Suprapubic skin (tissue), 3 donors: Measurements from ENCODE around the gene CDKN2B-AS1.

ENCODE experiments used
- POLR2AphosphoS5 ChIP-seq, 3 donors: sonication (generic); formaldehyde crosslinking; IDR thresholded peaks; one replicate each; pipeline ENCODE4 v1.6.1; 2017; ENCODE audit warnings: antibody characterized with exemption in 3 of 3
- TF ChIP-seq, protein P1 (sequence below), 2 donors: fragments of 200-600 bp in 1 of 2; fragments of 450-650 bp in 1 of 2; sonication (generic) in 1 of 2; IDR thresholded peaks; one replicate each; pipeline ENCODE4 v1.5.1; 2016 to 2019; ENCODE audit warnings: antibody characterized with exemption in 2 of 2, mild to moderate bottlenecking in 1 of 2, moderate library complexity in 1 of 2

DNA sequence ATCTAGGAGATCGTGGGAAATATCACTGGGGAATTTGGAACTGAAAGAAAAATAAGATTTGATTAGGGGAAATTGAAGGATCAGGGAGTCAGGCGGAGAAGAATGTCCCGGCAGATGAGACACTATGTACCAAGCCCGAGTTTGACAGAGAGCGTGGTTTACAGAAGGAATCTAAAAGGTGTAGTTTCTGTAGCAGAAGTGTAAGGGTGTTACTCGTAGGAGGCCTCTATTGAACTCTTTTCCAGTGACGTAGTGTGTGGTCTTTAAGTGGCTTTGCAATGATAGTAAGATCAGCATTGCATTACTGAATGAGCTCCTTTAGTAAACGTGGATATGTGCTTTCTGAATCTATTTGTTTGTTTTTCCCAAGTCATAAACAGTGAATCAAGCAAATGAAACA lies 73.8 kb downstream of the CDKN2B-AS1 start:
- no peak for TF ChIP-seq POLR2AphosphoS5 (IDR thresholded peaks at IDR 0.05)
- TF ChIP-seq, protein P1, sequence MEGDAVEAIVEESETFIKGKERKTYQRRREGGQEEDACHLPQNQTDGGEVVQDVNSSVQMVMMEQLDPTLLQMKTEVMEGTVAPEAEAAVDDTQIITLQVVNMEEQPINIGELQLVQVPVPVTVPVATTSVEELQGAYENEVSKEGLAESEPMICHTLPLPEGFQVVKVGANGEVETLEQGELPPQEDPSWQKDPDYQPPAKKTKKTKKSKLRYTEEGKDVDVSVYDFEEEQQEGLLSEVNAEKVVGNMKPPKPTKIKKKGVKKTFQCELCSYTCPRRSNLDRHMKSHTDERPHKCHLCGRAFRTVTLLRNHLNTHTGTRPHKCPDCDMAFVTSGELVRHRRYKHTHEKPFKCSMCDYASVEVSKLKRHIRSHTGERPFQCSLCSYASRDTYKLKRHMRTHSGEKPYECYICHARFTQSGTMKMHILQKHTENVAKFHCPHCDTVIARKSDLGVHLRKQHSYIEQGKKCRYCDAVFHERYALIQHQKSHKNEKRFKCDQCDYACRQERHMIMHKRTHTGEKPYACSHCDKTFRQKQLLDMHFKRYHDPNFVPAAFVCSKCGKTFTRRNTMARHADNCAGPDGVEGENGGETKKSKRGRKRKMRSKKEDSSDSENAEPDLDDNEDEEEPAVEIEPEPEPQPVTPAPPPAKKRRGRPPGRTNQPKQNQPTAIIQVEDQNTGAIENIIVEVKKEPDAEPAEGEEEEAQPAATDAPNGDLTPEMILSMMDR (IDR thresholded peaks at IDR 0.05) = no peak
